Suprapubic skin (tissue), 4 donors: ENCODE results near the gene KHSRP.

Experiments used
- EP300 ChIP-seq: sonication (generic); formaldehyde crosslinking; IDR thresholded peaks from one replicate; pipeline ENCODE4 v1.6.1; 2017; ENCODE audit warnings: antibody characterized with exemption
- POLR2A ChIP-seq, 2 donors: fragments of 450-650 bp; IDR thresholded peaks; one replicate each; pipeline ENCODE4 v1.6.1; 2017; ENCODE audit warnings: antibody characterized with exemption in 2 of 2, mild to moderate bottlenecking in 2 of 2, moderate library complexity in 2 of 2
- POLR2AphosphoS5 ChIP-seq, 3 donors: sonication (generic); formaldehyde crosslinking; IDR thresholded peaks; one replicate each; pipeline ENCODE4 v1.6.1; 2017; ENCODE audit warnings: antibody characterized with exemption in 3 of 3
- TF ChIP-seq, protein P1 (sequence below), 2 donors: fragments of 200-600 bp in 1 of 2; fragments of 450-650 bp in 1 of 2; sonication (generic) in 1 of 2; IDR thresholded peaks; one replicate each; pipeline ENCODE4 v1.5.1; 2016 to 2019; ENCODE audit warnings: antibody characterized with exemption in 2 of 2, mild to moderate bottlenecking in 1 of 2, moderate library complexity in 1 of 2

DNA sequence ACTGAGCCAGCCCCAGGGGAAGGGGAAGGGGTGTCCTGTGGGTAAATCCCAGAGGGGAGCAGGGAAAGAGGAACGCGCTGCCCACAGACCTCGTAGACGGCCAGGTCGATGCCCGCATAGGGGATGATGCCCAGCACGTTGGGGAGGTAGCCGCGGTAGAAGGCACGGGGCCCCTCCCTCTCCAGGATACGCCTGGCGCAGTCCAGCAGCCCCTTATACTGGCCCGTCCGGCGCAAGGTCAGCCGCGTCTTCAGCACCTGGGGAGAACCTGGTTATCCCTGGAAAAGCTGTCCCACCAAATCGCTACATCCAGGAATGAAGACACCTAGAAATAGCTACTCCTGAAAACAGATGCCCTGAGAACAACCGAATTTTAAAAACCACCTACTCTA lies 27.6 kb upstream of the KHSRP start:
- TF ChIP-seq, protein P1, sequence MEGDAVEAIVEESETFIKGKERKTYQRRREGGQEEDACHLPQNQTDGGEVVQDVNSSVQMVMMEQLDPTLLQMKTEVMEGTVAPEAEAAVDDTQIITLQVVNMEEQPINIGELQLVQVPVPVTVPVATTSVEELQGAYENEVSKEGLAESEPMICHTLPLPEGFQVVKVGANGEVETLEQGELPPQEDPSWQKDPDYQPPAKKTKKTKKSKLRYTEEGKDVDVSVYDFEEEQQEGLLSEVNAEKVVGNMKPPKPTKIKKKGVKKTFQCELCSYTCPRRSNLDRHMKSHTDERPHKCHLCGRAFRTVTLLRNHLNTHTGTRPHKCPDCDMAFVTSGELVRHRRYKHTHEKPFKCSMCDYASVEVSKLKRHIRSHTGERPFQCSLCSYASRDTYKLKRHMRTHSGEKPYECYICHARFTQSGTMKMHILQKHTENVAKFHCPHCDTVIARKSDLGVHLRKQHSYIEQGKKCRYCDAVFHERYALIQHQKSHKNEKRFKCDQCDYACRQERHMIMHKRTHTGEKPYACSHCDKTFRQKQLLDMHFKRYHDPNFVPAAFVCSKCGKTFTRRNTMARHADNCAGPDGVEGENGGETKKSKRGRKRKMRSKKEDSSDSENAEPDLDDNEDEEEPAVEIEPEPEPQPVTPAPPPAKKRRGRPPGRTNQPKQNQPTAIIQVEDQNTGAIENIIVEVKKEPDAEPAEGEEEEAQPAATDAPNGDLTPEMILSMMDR (IDR thresholded peaks at IDR 0.05): no peak
- no peak for TF ChIP-seq POLR2AphosphoS5 (IDR thresholded peaks at IDR 0.05)
- TF ChIP-seq POLR2A (IDR thresholded peaks at IDR 0.05): no peak
- TF ChIP-seq EP300: no peak
